GM19328 (cell line): ENCODE results near the gene GPX2.
A peak's percentile ranks its signal among the peaks of the same experiment; 100 is the strongest.
"Not testable (repeated sequence)": the region's sequence is repeated elsewhere in the genome, so short reads cannot be mapped to it uniquely, and the experiment has no call there.

Experiments used
- ATAC-seq: cut with Tn5 transposase; IDR thresholded peaks from one replicate; pipeline ENCODE4 v1.9.1; 2021; ENCODE audit warnings: mild to moderate bottlenecking, moderate library complexity; ENCODE audit not compliant: unreplicated experiment

Gene GPX2

GRCh38 chr14:64915029-64915424 lies 27.5 kb downstream of the GPX2 start:
- no peak for ATAC-seq

GRCh38 chr14:64914237-64915028 lies 28.1 kb downstream of the GPX2 start, which contains the start of gene CHURC1:
Gene CHURC1 (plus strand): TSS chr14:64914455. CDS start chr14:64914496, 41 bp downstream.
- ATAC-seq: peak; percentile 95

GRCh38 chr14:64913477-64913876 lies 29.1 kb downstream of the GPX2 start:
- ATAC-seq: not testable (repeated sequence)

GRCh38 chr14:64912261-64912660 lies 30.3 kb downstream of the GPX2 start:
- ATAC-seq: no peak

GRCh38 chr14:64910847-64911495 lies 31.6 kb downstream of the GPX2 start:
- no peak for ATAC-seq

- ATAC-seq: no peak
Observed at GRCh38 chr14:64906022-64906421, 36.5 kb downstream of the GPX2 start.

- no peak for ATAC-seq
Observed at GRCh38 chr14:64899958-64900357, 42.6 kb downstream of the GPX2 start.

GRCh38 chr14:64891839-64892375 lies 50.6 kb downstream of the GPX2 start:
- ATAC-seq: no peak

- ATAC-seq: no peak
Observed at GRCh38 chr14:64891173-64891838, 51.2 kb downstream of the GPX2 start.

GRCh38 chr14:64889352-64889751 lies 53.2 kb downstream of the GPX2 start:
- ATAC-seq: no peak
